Activated CD8-positive, alpha-beta memory T cell treated with anti-CD3 and anti-CD28 coated beads for 24 hours (primary cell): ENCODE data around the gene CPNE7.

ENCODE experiments used
- DNase-seq: peaks from one replicate; pipeline ENCODE4 v3.0.0-alpha.2; 2020

Gene CPNE7

DNA sequence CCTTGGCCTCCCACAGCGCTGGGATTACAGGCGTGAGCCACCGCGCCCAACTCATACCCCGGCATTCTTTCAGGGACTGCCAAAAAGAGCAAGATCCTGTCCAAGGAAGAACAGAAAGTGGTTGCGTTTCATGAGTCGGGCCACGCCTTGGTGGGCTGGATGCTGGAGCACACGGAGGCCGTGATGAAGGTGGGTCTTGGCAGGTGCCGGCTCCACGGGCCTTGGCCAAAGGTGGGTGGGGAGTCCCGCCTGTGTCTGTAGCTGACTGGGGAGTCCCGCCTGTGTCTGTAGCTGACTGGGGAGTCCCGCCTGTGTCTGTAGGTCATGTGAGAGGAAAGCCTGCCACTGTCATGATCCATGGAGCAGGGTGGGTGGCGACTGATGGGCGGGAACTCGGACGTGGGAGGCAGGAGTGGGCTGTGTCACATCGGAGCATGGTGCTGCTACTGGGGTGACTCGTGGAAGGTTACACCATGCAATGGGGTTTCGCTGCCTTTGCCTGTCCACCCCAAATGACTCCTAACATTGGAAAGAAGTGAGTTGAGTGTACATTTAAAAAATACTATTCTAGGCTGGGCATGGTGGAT lies 25.0 kb upstream of the CPNE7 start:
- DNase-seq, result no peak

DNA sequence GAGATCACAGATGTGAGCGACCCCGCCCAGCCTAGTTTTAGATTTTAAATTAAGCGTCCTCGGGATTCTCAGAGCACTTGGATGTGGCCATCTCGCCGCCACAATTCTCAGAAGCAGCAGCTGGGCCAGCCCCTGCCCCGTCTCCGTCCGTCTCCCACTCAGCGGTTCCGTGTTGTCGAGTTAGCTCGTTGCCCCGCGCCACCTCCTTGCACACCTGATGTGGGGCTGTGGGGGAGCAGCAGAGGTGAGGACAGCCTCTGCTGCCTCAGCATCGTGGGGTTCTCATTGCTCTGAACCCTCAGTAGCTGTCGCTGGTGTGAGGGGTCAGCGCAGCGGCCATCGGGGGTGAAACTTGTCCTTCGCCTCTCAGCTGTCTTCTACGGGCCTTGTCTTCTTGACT lies 23.2 kb upstream of the CPNE7 start:
- no peak for DNase-seq

DNA sequence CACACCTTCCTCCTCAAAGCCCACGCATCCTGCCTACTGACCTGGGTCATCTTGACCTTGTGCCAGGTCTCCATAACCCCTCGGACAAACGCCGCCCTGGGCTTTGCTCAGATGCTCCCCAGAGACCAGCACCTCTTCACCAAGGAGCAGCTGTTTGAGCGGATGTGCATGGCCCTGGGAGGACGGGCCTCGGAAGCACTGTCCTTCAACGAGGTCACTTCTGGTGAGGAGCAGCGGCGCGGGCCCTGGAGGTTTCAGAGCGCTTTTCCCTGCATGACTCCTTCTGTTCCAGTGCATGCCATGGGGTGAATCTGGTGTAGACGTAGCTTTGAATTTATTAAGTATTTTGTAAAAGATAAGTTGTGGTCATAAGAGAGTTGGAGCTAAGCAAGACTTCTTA lies 22.6 kb upstream of the CPNE7 start:
- no peak for DNase-seq

DNA sequence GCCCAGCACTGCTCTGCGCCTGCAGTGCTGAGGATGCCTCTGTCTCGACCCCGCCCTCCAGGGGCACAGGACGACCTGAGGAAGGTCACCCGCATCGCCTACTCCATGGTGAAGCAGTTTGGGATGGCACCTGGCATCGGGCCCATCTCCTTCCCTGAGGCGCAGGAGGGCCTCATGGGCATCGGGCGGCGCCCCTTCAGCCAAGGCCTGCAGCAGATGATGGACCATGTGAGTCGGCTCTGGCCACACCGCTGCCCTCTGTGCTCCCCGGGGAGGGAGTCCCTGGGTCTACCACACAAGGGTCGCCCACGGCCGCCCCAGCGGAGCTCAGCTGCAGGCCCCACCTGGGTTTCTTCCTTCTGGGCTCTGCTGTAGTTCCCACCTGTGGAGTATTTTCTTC lies 21.8 kb upstream of the CPNE7 start:
- no peak for DNase-seq

DNA sequence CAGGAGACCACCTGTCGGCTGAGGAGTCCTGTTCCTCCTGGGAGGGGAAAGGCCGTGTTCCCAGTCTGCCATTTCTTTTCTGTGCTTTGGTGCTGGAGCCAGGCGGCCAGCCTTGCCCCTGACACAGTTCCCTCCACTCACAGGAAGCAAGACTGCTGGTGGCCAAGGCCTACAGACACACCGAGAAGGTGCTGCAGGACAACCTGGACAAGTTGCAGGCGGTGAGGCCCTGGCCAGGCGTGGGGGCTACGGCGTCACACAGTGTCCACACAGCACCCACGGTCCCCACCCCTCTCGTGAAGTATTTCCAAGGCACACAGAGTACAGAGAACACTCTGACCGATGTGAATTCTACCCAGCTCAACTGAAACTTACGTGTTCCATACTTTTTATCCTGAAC lies 21.2 kb upstream of the CPNE7 start:
- DNase-seq, result no peak

DNA sequence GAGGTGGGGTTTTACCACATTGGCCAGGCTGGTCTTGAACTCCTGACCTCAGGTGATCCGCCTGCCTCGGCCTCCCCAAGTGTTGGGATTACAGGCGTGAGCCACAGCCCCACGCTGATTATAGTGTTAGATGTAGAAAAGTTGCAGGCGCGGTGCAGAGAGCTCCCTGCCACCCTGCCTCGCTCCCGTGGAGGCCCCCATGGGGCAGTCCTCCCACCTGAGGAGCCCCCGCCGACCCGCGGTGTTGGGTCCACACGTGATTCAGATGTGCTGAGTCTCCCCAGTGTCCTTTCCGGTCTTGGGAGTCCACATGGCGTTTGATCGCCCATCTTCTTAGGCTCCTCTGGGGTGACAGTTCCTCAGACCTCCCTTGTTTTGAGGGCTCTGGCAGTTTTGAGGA lies 20.3 kb upstream of the CPNE7 start:
- no peak for DNase-seq

DNA sequence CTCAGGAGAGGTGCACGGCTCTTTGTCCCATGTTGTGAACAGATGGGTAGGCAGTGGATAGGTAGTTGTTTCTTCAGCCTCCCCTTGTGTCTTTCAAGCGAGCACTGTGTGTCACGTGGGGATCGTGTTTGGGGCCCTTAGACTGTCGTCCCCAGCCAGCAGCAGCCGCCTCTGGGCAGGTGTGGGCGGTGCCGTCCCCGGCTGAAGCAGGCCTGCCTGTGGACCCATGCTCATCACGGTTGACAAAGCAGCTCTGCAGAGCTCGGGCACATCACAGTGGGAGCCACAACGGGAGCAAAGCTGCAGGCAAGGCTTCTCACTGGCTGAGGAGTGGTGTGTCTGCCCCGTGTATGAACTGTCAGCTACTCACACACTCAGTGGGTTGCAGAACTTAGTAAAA lies 19.8 kb upstream of the CPNE7 start:
- no peak for DNase-seq

DNA sequence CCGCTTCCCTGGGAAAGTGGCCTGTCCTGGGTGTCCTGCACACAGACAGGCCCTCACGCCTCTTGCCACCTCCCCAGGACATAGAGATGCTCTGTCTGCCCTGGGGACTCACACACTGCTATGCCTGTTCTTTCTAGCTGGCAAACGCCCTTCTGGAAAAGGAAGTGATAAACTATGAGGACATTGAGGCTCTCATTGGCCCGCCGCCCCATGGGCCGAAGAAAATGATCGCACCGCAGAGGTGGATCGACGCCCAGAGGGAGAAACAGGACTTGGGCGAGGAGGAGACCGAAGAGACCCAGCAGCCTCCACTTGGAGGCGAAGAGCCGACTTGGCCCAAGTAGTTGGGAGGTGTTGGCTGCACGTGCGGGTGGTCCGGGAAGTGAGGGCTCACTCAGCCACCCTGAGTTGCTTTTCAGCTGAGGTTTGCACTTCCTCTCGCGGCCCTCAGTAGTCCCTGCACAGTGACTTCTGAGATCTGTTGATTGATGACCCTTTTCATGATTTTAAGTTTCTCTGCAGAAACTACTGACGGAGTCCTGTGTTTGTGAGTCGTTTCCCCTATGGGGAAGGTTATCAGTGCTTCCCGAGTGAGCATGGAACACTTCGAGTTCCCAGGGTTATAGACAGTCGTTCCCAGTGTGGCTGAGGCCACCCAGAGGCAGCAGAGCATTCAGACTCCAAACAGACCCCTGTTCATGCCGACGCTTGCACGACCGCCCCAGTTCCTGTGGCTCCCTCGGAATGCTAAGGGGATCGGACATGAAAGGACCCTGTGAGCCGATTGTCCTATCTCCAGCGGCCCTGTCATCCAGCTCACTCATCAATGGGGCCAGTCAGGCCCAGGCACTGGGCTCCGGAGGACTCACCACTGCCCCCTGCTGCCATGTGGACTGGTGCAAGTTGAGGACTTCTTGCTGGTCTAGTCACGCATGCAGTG lies 18.5 kb upstream of the CPNE7 start:
- DNase-seq, result peak; percentile 95

DNA sequence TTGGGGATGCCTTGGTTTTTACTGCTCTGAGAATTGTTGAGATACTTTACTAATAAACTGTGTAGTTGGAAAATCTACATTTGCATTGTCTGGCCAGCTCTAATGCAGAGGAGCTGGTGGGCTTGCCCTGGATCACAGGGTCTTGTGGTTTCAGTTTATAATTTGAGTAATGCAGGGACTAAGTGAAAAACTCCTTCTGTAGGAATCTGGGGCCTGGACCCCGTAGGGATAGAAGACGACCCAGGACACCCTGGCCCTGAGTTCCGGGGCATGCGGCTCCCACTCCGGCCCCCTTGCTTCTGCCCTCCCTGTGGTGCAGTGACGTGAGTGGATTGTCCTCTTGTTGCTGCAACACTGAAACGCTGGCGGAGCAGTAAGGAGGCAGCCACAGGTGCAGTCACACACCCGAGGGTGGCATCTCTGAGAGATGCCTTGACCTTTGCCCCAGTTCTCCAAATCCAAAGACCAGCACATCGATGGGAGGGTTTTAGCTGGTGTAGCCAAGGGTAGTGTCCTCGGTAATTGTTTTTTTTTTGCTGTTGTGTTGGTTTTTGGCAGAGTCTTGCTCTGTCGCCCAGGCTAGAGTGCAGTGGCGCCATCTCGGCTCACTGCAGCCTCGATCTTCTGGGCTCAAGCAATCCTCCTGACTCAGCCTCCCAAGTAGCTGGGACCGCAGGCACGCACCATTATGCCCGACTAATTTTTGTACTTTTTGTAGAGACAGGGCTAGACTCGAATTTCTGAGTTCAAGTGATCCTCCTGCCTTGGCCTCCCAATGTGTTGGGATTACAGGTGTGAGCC lies 17.7 kb upstream of the CPNE7 start:
- DNase-seq, result no peak

DNA sequence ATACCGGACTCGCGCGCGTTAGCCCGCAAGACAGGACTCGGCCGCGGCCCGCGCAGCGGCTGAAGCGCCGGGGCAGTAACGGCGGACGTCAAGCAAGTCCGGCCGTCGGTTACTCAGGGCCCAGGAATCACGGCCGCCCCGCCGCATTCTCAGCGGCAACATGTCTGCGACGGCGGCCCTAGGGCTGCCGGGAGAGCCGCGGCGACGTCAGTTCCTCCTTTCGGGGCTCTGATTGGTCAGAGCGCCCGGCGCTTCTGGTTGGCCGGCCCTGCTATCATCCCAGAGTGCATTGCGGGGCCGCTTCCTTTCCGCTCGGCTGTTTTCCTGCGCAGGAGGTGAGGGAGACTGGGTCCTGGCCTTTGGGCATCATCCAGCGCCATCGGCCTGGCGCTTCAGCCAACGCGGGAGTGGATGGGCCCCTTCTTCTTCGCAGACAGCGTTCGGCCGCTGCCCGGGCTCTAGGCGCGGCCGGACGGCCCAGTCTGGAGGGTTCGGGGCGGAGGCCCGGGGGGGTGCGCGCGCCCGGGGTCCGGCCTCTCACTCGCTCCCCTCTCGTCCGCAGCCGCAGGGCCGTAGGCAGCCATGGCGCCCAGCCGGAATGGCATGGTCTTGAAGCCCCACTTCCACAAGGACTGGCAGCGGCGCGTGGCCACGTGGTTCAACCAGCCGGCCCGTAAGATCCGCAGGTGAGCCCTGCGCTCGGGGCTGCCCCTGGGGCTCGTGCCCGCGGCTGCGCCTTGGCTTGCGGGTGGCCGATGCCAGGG lies 15.0 kb upstream of the CPNE7 start, which contains the start of gene RPL13:
Gene RPL13, plus strand, starts transcription at position 305 of the 764 bp plus-strand sequence. Its CDS starts 278 bp downstream, at position 583.
- DNase-seq, result peak; percentile 95

DNA sequence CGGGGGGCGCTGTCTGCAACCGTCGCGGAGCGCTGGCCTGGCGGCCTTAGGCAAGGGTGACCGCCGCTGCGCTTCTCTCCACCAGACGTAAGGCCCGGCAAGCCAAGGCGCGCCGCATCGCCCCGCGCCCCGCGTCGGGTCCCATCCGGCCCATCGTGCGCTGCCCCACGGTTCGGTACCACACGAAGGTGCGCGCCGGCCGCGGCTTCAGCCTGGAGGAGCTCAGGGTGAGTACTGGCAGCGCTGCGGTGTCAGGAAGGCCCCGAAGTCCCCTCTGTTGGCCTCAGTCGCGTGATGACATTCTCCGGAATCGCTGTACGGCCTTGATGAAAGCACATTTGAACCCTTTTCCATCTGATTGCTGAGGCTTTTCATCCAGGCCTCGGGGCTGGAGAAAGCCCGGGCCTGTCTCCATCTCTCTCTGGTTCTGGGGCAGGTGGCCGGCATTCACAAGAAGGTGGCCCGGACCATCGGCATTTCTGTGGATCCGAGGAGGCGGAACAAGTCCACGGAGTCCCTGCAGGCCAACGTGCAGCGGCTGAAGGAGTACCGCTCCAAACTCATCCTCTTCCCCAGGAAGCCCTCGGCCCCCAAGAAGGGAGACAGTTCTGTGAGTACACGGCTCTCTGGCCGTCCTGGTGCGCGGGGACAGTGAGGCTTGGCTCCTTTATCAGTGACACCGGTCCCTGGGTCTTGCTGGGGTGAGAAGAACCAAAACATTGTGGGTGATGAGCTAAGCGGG lies 14.2 kb upstream of the CPNE7 start:
- DNase-seq, result no peak

DNA sequence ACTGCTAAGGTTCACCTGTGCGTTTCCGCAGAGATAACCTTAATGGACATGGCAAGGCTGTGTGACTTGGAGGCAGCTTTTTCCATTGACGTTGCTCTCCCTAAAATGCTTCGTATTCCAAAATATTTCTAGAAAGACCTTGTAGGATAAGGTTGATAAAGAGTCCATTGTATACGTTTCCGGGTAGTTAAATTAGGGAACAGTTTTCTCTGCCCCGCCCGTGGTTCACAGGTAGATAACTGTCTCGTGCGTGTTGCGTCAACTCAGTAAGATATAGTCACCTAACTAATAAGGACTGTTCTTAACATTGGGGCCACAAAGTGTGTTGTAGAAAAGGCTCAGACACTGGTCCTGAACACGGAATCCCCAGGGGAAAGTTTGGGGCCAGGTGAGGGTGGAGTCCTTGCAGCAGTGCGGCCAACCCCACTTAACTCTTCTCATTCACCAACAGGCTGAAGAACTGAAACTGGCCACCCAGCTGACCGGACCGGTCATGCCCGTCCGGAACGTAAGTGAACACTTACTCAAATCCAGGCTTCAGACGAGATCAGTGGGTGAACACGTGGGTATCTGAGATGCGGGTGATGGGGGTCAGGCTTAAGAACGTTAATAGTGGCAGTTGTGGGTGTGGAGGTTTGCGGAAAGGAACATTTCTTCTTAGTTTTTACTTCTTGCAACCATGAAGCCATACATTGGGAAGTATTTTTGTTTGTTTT lies 13.5 kb upstream of the CPNE7 start:
- DNase-seq, result peak; percentile 71

DNA sequence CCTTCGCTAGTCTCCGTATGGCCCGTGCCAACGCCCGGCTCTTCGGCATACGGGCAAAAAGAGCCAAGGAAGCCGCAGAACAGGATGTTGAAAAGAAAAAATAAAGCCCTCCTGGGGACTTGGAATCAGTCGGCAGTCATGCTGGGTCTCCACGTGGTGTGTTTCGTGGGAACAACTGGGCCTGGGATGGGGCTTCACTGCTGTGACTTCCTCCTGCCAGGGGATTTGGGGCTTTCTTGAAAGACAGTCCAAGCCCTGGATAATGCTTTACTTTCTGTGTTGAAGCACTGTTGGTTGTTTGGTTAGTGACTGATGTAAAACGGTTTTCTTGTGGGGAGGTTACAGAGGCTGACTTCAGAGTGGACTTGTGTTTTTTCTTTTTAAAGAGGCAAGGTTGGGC lies 12.6 kb upstream of the CPNE7 start:
- no peak for DNase-seq

DNA sequence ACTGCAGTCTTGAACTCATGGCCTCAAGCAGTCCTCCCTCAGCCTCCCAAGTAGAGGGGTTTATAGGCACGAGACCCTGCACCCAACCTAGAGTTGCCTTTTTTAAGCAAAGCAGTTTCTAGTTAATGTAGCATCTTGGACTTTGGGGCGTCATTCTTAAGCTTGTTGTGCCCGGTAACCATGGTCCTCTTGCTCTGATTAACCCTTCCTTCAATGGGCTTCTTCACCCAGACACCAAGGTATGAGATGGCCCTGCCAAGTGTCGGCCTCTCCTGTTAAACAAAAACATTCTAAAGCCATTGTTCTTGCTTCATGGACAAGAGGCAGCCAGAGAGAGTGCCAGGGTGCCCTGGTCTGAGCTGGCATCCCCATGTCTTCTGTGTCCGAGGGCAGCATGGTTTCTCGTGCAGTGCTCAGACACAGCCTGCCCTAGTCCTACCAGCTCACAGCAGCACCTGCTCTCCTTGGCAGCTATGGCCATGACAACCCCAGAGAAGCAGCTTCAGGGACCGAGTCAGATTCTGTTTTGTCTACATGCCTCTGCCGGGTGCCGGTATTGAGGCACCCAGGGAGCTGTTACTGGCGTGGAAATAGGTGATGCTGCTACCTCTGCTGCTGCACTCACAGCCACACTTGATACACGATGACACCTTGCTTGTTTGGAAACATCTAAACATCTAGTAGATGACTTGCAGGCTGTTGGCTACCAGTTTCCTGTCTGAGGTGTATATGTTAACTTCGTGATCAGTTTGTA lies 11.7 kb upstream of the CPNE7 start:
- DNase-seq, result peak; percentile 69

DNA sequence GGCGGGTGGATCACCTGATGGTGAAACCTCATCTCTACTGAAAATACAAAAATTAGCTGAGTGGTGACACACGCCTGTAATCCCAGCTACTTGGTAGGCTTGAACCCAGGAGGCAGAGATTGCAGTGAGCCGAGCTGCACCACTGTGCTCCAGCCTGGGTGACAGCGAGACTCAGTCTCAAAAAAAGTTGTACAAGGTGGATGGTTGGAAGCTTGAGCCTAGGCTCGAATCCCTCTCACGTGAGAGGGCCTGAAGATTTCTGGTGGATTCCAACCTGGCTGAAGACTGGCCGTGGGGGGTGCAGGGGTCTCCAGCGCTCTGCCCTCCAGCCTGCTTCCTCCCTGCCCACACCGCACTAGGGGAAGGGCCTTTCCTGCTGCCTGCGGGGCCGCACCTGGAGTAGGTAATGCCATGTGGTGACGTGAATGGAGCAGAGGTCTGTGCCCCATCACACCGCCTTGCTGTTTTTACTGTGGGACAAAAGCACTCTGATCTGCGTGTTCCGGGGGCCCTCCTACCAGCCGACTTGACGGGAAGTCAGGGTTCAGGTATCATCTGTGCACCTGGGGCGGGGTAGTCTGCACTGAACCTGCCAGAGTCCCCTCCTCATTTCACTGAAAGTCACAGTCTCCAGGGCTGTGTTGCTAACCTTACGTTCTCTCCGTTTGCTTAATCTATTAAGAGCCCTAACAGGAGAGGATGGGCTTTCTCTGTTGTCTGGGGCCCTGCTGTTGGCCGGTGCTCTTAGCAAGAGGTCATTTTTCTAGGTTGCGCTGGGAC lies 10.9 kb upstream of the CPNE7 start:
- peak; percentile 81 for DNase-seq

DNA sequence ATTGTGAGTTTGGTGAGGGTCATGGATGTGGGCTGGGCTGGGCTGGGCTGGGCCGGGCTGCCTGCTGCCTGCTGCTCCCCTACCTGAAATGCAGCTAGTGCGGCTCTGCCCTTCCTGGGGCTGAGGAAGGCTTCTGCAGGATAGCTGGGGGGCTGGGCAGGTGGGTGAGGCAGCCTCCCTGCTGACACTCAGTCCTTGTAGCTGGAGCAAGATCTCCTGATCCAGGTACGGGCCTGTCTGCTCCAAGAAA lies 10.4 kb upstream of the CPNE7 start:
- DNase-seq, result no peak

DNA sequence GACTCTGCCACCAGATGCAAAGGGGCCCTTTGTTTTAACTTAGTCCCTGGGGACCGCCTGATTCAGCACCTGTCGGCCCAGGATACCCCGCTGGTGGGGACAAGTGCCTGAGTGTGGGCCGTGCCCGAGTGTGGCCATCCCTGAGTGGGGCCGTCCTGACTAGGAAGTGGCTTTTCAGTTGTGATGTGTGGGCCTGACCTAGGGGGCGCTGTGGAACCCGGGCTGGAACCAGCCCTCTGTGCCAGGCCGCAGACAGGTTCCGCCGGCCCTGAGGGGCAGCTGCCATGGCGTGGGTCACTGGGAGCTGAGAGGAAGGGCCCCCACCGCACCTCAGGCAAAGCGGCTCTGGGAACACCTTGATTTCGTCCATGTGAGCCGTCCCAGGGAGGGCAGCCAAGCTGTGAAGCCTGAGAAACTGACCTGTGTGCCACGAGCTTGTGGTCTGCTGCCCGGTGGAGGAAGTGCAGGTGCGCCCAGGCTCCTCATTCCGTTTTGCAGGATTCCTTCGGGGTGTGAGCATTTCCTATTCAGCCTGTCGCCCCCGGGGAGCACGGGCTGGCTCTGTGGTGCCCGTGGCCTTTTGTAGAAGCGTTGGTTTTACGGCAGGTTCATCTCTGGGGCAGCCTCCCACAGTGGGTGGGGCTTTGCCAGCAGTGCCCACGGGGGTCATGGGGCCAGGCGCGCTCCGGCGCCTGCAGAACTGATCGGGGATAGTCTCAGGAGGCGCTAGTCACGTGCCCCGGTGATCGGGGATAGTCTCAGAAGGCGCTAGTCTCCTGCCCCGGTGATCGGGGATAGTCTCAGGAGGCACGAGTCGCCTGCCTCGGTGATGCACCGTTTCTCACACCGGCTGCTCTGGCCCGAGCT lies 9.8 kb upstream of the CPNE7 start:
- DNase-seq, result peak; percentile 90

DNA sequence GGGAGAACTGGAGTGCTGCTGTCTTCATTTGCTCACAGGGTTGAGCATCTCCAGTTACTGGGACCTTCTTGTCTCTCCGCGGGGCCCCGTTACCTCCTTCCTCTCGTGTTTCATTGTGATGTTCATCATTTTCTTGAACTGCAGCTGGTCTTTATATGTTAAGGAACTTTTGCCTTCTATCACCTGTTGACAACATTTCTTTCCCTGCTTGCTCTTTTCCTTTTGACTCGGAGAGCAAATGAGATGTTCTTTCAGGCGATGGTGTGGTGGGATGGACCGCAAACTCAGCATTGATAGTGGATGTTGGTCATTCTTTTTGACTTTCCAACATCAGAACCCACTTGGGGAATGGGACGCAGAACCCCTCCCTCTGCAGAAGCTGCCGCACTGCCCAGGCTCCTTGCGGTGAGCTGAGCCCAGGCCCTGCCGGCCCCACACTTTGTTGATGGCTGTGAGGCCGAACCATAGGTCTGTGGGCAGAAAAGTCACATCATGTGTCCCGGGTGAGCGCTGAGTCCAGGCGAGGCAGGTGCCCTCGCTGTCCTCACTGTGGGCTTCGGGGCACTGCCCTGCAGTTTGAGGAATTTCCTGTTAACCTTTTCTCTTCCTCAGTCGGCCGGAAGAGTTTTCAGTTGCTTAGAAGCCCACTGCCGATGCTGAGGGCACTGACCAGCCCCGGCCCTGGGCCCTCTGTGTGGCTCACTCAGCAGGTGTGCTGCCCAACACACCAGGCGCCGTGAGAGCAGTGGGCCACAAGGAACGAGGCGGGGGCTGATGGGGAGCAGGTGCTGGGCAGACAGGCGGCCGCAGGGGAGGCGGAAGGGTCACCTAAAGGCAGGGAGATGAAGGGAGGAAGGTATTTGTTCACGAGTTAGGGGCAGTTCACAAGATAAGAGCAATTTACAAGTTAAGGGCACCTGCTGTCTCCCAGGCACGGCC lies 7.6 kb upstream of the CPNE7 start:
- no peak for DNase-seq
